ENCODE results near the gene ALOX5.

DNA sequence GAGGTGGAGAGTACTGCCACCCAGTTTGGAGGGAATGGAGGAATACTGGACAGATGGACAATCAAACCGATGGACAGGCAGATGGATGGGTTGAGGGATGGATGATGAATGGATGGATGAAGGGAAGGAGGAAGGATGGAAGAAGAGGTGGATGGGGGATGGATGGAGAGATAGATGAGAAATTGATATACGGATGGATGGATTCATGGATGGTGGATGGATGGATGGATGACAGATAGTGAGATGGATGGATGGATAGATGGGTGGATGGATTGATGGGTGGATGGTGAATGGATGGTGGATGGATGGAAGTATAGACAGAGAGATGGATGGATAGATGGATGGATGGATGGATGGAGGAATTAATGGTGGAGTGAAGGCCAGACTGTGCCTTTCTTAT lies 42.6 kb downstream of the ALOX5 start:
- TF ChIP-seq, protein P1, sequence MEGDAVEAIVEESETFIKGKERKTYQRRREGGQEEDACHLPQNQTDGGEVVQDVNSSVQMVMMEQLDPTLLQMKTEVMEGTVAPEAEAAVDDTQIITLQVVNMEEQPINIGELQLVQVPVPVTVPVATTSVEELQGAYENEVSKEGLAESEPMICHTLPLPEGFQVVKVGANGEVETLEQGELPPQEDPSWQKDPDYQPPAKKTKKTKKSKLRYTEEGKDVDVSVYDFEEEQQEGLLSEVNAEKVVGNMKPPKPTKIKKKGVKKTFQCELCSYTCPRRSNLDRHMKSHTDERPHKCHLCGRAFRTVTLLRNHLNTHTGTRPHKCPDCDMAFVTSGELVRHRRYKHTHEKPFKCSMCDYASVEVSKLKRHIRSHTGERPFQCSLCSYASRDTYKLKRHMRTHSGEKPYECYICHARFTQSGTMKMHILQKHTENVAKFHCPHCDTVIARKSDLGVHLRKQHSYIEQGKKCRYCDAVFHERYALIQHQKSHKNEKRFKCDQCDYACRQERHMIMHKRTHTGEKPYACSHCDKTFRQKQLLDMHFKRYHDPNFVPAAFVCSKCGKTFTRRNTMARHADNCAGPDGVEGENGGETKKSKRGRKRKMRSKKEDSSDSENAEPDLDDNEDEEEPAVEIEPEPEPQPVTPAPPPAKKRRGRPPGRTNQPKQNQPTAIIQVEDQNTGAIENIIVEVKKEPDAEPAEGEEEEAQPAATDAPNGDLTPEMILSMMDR (IDR thresholded peaks at IDR 0.05), result no peak
- TF ChIP-seq POLR2A (IDR thresholded peaks at IDR 0.05), result no peak

Data from body of pancreas (tissue), 4 donors.